HG03558 (cell line): ENCODE results near the gene GATA5.

ENCODE experiments used
- ATAC-seq: cut with Tn5 transposase; IDR thresholded peaks from one replicate; pipeline ENCODE4 v1.9.1; 2021; ENCODE audit warnings: moderate number of reproducible peaks; ENCODE audit not compliant: unreplicated experiment; ENCODE audit errors: extremely low read depth

The GATA5 gene

DNA sequence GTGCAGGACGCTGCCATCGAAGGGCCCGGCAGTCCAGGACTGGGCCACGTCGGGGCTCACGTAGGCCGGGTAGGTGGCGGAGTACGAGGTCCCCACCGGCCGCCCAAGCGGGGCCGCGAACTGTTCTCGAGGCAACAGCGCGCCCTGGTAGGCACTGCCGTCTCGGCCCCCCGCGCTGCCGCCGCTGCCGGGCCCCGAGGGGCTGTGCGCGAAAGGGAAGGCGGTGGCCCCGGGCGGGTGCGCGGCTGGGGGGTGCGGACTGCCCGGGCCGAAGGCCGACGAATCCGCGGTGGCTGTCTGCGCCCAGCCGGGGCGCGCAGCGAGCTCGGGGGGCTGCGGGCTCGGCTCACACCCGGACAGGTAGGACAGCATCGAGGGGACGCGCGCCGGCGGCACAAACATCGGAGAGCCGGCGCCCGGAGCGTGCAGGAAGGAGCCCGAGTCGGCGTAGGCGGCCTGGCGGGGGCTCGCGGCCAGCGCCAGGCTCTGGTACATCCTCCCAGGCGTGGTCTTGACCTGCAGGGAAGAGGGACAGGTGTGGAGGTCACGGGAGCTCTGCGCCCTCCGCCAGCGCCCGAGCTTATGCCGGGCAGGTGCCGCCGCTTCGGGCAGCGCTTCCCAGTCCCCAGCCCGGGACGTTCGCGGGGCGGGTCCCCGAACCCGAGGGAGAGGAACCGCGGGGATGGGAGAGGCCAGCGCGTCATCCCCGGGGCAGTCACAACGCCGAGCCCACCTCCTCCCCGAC, 596 bp downstream of the GATA5 start:
- ATAC-seq: no peak

DNA sequence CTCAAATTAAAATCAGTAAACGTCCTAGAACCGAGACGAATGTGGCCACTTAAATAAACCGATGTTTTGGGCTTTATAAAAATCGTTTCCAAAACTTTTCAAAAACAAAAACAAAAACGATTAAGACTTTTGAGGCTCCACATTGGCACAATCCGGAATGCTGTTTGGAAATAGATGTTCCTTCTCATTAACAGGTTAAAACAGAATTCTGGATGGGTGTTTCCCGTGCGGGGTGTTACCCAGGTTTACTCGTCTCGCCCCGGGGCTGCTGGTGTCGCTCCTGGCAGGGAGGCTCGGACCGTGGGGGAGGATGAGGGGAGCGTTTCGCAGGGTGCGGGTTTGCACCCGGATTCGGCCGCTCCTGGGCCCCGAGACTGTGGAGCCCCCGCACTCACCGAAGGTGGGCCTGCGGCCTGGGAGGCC, 1.2 kb downstream of the GATA5 start:
- ATAC-seq: no peak

DNA sequence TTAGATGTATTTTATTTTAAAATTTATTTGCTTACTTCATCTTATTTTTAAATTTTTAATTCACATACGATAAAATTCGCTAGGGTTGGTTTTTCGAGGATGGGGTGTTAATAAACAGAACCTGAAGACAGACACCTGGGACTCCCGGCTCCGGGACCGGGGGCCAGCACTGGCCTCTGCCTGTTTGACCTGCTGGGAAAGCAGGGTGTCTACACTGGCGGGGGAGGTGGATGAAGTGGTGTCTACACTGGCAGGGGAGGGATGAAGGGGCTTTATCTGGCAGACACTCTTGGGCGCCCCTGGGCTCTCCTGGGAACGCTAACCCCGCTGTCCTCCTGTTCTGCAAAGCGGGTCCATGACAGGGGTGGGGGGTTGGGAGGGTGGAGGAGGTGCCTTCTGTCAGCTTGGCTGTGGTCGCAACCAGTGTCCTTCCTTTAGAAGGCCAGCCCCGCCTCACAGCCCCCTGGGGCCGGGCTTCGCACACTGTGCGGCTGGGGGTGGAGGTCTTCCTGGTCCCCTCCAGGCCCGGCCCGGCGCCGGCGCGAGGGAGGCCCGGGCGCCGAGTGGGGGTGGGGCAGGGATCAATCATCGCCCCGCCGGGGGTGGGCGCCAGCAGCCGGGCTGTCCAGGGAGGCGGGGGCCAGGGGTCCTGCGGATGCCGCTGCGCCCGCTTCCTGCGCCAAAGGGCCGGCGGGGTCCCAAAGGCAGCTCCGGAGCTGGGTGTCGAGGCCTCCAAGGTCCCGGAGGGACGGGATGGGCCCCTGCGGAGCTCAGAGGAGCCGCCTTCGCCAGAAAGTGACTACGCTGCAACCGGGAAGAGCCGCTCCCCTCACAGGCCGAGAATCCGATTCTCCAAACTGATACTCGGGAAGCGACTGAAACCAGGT, 1.8 kb downstream of the GATA5 start:
- no peak for ATAC-seq

DNA sequence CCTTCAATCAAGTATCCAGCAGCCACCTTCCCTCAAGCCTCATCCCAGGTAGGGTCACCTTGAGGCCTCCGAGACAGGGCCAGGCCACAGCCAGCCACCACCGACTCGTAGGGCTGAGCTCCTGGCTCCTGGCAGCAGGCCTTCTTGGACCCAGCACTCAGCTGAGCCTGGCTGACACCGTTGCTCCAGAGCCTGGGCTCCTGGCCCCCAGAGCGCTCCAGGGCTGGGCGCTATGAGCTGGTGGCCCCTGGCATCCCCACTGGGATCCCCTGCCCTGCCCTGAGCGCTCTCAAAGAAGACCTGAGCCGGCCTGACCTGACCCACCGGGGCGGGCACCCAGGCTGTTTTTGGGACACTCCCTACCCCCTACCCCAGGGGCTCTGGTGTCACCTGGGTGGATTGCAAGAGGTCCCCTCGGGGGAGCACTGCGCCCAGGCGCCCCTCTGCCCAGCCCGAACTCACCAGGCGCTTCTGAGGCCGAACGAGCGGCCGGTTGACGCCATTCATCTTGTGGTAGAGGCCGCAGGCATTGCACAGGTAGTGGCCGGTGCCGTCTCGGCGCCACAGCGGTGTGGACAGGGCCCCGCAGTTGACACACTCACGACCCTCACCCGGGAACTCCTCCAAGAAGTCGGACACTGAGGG, 2.7 kb downstream of the GATA5 start:
- ATAC-seq: no peak

DNA sequence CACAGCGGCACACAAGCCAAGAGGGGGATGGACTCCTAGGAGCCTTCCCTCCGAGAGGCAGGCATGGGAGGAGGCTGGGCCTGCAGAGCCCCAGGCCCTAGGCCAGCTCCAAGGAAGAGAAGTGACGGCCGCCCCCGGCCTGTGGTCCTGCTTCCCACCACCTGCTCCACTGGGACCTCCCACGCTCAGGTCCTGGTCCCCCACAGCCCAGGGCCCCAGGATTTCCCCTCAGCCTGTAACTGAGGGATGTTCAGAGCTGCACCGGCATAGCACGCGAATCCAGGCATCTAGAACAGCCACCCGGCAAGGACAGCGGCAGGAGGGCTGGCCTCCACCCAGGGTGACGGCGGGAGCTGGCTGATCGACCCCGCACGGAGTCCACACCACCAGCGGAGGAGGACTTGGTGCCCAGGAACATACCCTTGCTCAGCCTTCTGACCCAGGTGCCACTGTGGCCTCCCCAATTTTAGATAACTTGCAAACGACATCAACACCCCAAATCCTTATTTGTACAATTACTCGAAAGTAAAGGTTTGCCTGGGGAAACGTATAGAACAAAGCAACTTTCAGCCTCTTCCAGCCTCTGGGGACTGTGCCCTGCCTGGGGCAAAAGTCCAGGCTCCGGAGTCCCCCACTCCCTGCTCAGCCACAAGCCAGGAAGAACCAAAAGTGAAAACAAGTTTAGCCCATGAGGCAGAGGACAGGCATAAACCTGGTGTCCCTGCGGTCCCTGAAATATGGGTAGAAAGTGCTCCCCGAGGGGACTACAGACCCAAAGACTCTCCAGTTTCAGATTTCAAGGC, 3.5 kb downstream of the GATA5 start:
- ATAC-seq: no peak

DNA sequence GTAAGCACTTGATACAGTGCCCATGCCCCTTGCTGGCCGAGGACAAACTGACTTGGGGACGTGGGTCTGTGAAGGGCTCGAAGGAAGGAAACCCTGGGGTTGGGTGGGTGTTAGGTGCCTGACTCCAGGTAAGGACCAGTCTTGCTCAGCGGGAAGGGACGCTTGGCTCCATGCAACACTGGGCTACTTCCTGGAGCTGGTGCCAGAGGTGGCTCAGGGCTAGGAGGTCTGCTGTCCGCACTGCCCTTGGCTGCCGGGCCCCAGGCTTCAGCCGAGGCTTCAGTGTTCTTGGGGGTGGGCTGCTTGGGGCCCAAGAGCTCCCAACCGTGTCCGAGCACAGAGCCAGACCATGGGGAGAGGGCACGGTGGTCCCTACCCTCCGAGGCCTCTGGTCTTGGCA, 5.3 kb downstream of the GATA5 start:
- no peak for ATAC-seq

DNA sequence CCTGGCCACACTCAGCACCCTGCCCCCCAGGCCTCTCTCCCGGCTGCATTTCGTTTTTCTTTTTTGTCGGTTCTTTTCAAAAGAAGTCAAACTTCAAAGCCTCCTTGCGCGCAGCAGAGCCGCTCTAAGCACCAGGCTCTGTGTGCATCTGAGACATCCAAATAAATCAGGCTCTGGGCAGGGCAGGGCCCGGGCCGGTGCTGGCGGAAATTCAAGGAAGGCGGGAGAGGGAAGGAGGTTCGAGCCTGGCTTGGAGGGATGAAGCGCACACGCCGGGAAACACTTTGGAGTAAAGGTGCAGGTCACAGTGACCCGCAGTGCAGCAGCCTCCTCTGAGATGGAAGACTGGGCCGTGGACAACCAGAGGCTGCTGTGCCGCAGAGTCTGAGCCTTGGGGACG, 5.8 kb downstream of the GATA5 start:
- no peak for ATAC-seq

DNA sequence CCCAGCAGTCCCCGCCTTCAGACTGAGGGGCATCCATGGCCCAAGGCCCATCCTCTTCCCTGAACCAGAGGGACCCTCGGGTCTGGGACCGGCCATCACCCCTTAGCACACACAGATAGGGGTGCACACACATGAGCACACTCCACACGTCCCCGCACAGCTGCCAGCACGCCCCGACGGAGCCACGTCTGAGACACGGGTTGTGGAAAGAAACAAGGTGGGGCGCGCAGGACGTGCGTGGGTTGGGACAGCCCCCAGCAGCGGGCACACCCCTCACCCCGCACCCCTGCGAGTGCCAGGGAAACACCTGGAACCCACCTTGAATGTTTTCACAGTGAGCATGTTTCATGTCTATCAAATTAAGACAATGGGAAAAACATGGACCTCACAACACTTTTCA, 6.4 kb downstream of the GATA5 start:
- no peak for ATAC-seq

DNA sequence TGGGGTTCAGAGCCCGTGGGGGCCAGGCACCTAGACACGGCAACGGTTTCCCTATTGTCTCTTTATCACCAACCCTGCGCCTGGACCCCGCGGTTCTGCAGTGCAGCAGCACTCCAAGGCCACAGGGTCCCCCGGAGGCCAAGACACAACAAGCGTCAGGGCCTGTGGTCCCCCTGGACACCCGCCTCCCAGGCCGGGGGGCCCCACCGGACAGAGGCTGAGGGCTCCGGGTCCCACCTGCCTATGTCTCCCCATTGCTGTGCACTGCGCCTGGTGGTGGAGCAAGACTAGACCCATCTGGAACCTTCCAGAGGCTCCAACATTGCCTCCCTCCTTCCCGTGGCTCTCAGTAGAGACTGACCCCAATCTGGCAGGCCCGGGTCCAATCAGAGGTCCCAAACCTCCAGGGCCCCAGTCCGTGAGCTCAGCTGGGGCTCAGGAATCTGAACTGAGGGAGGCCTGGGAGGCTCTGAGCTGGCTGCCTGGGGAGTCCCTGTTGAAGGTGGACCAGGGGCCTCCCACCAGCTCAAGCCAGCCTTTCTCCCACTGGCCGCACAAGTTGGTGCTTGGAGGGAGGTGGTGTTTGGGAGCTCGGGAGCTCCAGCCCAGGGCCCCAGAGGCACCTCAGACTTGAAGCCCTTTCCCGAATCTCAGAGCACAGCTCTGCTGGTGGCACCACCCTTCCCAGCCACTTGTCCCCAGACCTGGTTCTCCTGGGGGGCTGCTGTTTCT, 8.8 kb downstream of the GATA5 start:
- ATAC-seq: no peak

DNA sequence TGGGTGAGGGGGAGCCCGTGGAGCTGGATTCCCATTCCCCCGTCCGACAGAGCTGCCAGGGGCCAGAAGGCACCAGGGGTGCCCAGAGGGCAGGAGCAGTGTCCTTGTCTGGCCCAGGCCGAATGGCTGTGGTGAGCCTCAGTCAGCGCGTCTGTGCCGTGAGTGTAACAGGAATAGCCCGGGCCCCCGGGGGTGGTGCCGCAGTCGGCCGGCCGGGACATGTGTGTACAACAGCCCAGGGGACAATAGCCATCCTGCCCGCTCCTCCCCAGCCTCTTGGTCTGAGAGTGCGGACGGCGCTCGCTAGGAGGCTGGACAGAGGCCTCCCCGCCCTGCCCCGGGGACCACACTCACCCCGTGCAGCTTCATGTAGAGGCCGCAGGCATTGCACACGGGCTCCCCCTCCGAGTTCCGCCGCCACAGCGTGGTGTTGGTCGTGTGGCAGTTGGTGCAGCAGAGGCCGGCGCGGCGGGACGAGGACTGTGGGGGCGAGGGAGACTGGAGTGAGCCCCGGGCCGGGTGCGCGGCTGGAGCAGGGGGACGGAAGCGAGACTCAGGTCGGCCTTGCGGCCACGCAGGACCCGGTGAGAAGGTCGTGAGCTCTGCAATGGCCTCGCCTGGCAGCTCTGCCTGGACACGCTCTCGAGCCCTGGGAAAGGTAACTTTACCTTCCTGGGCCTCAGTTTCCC, 9.6 kb downstream of the GATA5 start:
- ATAC-seq: no peak

DNA sequence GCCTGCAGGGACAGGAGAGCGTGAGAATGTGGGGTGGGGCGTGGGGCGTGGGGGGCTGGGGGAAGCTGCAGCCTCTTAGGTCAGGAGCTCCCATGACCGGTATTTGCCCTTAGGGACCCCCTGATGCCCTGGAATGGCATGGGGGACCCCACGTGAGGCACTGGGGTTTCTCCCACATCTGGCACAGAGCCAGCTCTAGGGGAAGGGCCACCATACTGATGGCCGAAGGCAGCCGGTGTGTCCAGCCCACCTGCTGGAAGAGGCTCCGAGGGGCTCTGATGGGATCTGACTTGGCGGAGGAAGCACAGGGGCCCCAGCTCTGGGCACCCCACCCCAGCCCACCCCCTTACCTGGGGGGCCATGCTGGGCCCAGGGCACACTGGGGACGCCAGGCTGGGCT, 10.8 kb downstream of the GATA5 start:
- ATAC-seq: no peak

DNA sequence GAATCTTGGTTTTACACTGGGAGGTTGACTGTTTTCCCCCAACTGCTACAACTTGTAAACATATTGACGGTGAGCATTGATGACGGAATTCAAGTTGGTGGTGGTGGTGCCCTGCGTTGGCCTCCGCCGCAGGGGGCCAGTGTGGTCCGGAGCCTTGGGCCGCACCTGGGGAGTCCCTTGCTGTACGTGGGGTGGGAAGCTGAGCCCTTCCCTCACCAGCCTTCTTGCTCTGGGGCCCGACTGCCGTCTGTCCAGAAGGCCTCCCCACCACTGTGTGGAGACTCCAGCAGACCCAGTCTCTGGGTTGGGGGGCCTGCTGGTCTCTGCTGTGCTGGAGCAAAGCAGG, 11.4 kb downstream of the GATA5 start:
- ATAC-seq: no peak

DNA sequence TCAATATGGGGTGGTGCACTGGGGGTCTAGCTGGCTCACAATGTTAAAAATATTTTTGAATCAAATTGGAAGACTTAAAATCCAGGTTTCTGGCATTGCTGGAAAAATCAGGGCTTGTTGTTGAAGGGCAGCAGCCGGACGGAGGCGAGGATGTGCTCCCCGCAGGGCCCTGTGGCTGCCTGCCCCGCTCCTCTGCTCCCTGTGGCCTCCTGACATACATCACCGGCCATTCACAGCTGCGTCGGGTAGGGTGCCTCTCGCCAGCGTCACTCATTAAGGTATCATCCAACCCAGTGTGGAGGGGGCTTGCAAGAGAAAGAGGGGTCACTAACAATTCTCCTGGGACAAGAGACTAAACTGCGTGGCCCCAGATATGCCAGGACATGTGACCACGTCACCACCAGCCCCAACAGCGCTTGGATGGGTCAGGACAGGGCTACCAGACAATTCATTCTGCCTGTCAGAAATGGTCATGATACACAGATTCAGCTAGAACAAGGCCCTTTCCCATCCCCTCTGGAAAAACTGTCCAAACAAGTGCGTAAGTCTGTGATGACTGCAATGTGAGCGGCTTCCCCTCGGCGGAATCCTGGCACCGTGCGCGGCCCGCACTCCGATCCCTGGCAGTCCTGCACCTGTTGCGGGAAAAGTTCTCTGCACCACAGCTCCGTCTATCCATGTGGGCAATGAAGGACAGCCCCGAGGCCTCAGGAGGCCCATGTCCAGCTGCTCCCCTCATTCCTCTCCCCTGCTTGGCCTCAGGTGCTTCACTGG, 12.0 kb downstream of the GATA5 start:
- no peak for ATAC-seq

DNA sequence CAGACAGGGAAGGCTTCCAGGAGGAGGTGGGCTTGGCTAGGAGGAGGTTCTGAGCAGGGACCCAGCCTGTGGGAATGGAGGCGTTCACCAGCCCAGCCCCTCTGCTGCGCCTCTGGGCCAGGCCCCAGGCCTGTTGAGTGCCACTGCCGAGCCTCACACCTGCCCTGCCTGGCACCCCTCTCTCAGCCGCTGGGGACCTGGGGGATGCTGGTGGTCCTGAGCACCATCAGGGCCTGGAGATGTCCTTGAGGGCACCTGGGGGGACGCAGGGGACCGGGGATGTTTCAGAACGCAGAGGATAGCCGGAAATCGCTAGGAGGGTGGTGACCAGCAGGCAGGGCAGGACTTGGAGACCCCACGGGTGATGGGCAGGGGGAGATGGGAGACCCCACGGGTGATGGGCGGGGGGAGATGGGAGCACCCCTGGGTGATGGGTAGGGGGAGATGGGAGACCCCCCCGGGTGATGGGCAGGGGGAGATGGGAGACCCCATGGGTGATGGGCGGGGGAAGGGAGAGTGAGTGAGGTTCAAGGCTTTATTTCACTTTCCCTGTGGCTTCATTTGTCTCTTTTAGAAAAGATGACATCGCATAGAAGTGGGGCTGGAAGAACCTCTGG, 12.7 kb downstream of the GATA5 start:
- no peak for ATAC-seq

DNA sequence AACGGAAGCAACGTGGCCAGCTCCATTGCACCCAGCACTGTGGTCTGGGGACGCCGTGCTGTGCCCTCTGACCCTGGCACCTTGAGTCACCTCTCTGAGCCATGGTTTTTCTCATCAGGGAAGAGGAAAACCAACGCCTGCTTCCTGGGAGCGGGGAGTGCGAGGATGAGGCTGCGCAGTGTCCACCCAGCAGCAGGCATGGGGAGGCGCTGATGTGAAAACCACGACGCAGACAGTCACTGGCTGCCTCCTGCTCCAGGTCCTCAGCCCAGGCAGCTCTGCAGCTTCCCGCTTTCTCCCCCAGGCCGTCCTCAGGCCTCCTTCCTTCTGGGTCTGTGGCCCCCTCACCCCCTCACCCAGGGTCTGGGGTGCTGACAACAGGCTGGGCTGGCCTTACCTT, 14.0 kb downstream of the GATA5 start:
- ATAC-seq: no peak

DNA sequence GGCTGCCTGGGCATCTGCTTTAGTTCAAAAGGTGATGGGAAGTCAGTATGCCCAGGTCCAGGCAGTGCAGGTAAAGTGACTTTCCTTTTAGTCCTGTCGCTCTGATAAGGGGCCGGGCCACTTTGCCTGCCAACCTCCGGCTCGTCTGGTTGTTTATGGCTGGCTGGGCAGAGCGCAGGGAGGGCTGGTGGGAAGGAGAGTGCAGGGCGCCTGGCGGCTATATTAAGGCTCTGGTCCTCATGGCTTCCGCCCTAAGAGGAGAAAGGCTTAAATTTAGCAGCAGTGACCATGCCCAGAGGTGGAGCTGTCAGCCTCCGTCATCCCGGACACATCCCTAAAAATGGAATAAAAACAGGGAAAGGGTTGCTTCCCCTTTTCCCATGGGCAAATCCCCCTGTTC, 14.6 kb downstream of the GATA5 start:
- no peak for ATAC-seq

DNA sequence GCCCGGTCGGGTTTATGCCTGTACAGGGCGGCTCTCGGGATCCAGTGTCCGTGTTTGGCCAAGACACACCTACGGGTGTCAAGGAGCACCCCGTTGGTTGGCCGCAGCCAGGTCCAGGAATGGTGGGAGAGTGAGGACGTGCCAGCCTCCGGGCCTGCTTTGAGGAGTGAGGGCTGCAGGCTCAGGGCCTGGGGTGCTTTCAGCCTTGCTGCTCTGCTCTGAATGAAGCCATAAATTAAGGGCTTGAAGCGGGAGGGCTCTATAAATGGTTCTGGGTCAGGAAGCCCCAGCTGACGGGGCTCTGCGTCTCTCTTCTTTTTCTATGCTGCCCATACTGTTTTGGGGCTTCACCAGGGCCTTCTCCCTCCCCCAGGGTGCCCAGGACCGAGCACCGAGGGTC, 15.1 kb downstream of the GATA5 start:
- ATAC-seq: no peak

DNA sequence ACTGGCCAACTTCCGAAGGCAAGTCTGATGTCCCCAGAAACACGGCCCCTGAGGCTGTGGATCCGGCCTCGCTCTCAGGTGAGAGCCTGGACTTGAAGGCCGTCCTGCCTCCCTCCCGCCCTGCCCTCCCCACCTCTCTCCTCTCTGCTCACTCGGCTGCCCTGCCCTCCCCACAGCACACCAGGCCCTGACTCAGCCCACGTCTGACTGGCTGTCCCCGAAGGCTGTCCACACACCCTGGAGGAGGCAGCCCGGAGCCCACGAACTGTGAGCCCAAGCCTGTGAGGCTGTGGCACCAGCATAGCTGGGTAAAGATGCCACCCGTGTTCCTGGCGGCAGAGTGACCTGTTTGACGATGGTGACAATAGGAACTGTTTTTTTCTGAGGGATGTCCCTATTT, 16.3 kb downstream of the GATA5 start:
- no peak for ATAC-seq
